ENCODE measurements around the gene HDC.

Gene HDC

DNA sequence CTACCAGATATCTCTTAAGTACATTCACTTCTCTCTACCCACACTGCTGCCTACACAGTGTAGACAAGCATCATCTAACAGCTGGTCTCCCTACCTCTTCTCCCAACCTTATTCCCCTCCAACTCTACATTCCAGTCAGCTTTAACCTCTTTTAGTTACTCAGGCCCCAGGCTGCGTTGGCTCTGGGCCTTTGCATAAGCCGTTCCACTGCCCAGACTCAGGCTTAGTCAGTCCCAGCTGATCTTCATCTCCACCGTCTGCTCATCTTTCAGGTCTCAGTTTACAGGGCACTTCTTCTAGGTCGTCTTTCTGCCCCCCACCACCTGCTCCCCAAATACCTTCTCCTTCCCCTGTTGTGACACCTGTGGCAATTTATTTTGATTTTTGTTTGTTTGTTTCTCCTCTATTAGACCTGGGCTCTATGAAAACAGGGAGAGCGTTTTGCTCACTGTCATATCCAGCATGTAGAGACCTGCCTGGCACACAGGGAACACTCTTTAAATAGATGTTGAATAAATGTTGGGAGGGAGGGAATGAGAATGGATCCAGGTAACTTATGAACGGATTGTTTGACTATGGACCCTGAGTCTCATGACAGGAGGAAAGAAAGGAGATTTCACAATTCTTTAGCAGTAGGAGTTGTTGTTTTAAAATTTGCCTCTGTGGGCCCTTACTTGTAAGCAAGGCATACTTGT is 72.5 kb downstream of the HDC start:
- DNase-seq (ENCODE audit: low read depth) = no peak
- H3K4me3 ChIP-seq (ENCODE audit: low read length) = no peak overlapping the region
- no peak for TF ChIP-seq CTCF (conservative IDR thresholded peaks at IDR 0.05; ENCODE audit: low read length)

- TF ChIP-seq CTCF (conservative IDR thresholded peaks at IDR 0.05; ENCODE audit: low read length) = no peak
- no peak overlapping the region for H3K4me3 ChIP-seq (ENCODE audit: low read length)
- no peak for DNase-seq (ENCODE audit: low read depth)
Measured at GRCh38 chr15:50192164-50192563, 73.4 kb downstream of the HDC start.
